Activated naive CD4-positive, alpha-beta T cell treated with anti-CD3 and anti-CD28 coated beads, Interleukin-2, amount 10 ng/mL, durations not matched to agents 7 days and 5 days (primary cell): ENCODE measurements around the gene MBP.

Source experiments
- CTCF ChIA-PET: fragments of 350-600 bp; sonication (Branson Sonifier 250); formaldehyde crosslinking; loops from one replicate; lab custom pipeline; 2021; ENCODE audit warnings: antibody characterized with exemption; lab: Charles Lee
- DNase-seq: peaks from one replicate; pipeline ENCODE4 v3.0.0-alpha.2; 2020
- H3K27ac Mint-ChIP-seq: one replicate; pipeline ENCODE4 v1.8.0; 2021; ENCODE audit warnings: mild to moderate bottlenecking, moderate library complexity, mixed read lengths
- H3K27me3 Mint-ChIP-seq: one replicate; pipeline ENCODE4 v1.8.0; 2021; ENCODE audit warnings: mild to moderate bottlenecking, mixed read lengths
- H3K36me3 Mint-ChIP-seq: one replicate; pipeline ENCODE4 v1.8.0; 2021; ENCODE audit warnings: mixed read lengths
- H3K4me1 Mint-ChIP-seq: one replicate; pipeline ENCODE4 v1.8.0; 2021; ENCODE audit warnings: mixed read lengths
- H3K4me3 Mint-ChIP-seq: one replicate; pipeline ENCODE4 v1.8.0; 2021; ENCODE audit warnings: mild to moderate bottlenecking, moderate library complexity, mixed read lengths
- H3K9me3 Mint-ChIP-seq: one replicate; pipeline ENCODE4 v1.8.0; 2021; ENCODE audit warnings: mixed read lengths

MBP gene

GRCh38 chr18:77077941-77078689, 54.5 kb downstream of the MBP start:
- CTCF ChIA-PET, result interaction anchor here (0.7 kb wide), 1 partner anchor 237 kb away, joined by 3 read pairs; no protein-coding TSS in a partner anchor
- H3K4me1 Mint-ChIP-seq, result peaks cover 60% of the 10 kb centered on the region
- H3K36me3 Mint-ChIP-seq, result peaks cover 48% of the 10 kb centered on the region
- H3K27ac Mint-ChIP-seq, result peak overlapping the region; percentile 49
- H3K27me3 Mint-ChIP-seq, result no peaks in the 10 kb centered on the region
- no peak overlapping the region for H3K4me3 Mint-ChIP-seq
- H3K9me3 Mint-ChIP-seq, result no peaks in the 10 kb centered on the region
- no peak for DNase-seq

- Mint-ChIP-seq H3K27ac (peak overlapping the region; percentile 35), H3K4me3 (no peak overlapping the region), H3K9me3 (no peaks in the 10 kb centered on the region), H3K4me1 (peaks cover 59% of the 10 kb centered on the region), H3K27me3 (no peaks in the 10 kb centered on the region), H3K36me3 (peaks cover 47% of the 10 kb centered on the region)
- DNase-seq, result no peak
- CTCF ChIA-PET, result interaction anchor here (0.7 kb wide), 1 partner anchor 238 kb away, joined by 3 read pairs; no protein-coding TSS in a partner anchor
Observed at GRCh38 chr18:77077401-77077800, 55.2 kb downstream of the MBP start.

GRCh38 chr18:77076111-77076510, 56.5 kb downstream of the MBP start:
- DNase-seq, result no peak
- Mint-ChIP-seq H3K27ac (no peak overlapping the region), H3K27me3 (no peaks in the 10 kb centered on the region), H3K9me3 (no peaks in the 10 kb centered on the region), H3K4me3 (no peak overlapping the region), H3K4me1 (peaks cover 60% of the 10 kb centered on the region), H3K36me3 (peaks cover 56% of the 10 kb centered on the region)
- CTCF ChIA-PET, result interaction anchor here (0.7 kb wide), 1 partner anchor 28 kb away, joined by 3 read pairs; no protein-coding TSS in a partner anchor

- peaks cover 66% of the 10 kb centered on the region for H3K4me1 Mint-ChIP-seq
- no peaks in the 10 kb centered on the region for H3K27me3 Mint-ChIP-seq
- no peaks in the 10 kb centered on the region for H3K9me3 Mint-ChIP-seq
- peaks cover 60% of the 10 kb centered on the region for H3K36me3 Mint-ChIP-seq
- no peak for DNase-seq
- H3K4me3 Mint-ChIP-seq, result no peak overlapping the region
- H3K27ac Mint-ChIP-seq, result no peak overlapping the region
- CTCF ChIA-PET, result no interaction called here
Observed at GRCh38 chr18:77074431-77074830, 58.2 kb downstream of the MBP start.

- CTCF ChIA-PET, result interaction anchor here (1.0 to 1.4 kb wide), 2 partner anchors 11 to 28 kb away, joined by 4 read pairs; no protein-coding TSS in a partner anchor
- Mint-ChIP-seq H3K4me1 (peaks cover 76% of the 10 kb centered on the region), H3K9me3 (no peaks in the 10 kb centered on the region), H3K27ac (peak overlapping the region; percentile 66), H3K27me3 (no peaks in the 10 kb centered on the region), H3K4me3 (no peak overlapping the region), H3K36me3 (peaks cover 66% of the 10 kb centered on the region)
- no peak for DNase-seq
Observed at GRCh38 chr18:77073336-77074093, 59.1 kb downstream of the MBP start.

- H3K4me3 Mint-ChIP-seq, result no peak overlapping the region
- H3K36me3 Mint-ChIP-seq, result peaks cover 61% of the 10 kb centered on the region
- H3K9me3 Mint-ChIP-seq, result no peaks in the 10 kb centered on the region
- no peaks in the 10 kb centered on the region for H3K27me3 Mint-ChIP-seq
- peaks cover 80% of the 10 kb centered on the region for H3K4me1 Mint-ChIP-seq
- DNase-seq, result no peak
- CTCF ChIA-PET, result interaction anchor here (1.0 to 1.4 kb wide), 2 partner anchors 12 to 28 kb away, joined by 4 read pairs; no protein-coding TSS in a partner anchor
- H3K27ac Mint-ChIP-seq, result peak overlapping the region; percentile 100
Observed at GRCh38 chr18:77072566-77072965, 60.0 kb downstream of the MBP start.

GRCh38 chr18:77071711-77072292, 60.8 kb downstream of the MBP start:
- Mint-ChIP-seq H3K4me1 (peaks cover 85% of the 10 kb centered on the region), H3K9me3 (no peaks in the 10 kb centered on the region), H3K27me3 (no peaks in the 10 kb centered on the region), H3K27ac (peak overlapping the region; percentile 100), H3K36me3 (peaks cover 61% of the 10 kb centered on the region), H3K4me3 (no peak overlapping the region)
- CTCF ChIA-PET, result interaction anchor here (1.4 to 3.6 kb wide), 2 partner anchors 12 to 140 kb away, joined by 4 to 13 read pairs; no protein-coding TSS in a partner anchor
- DNase-seq, result peak; percentile 66

- H3K4me3 Mint-ChIP-seq, result no peak overlapping the region
- H3K27ac Mint-ChIP-seq, result peak overlapping the region; percentile 100
- peaks cover 63% of the 10 kb centered on the region for H3K36me3 Mint-ChIP-seq
- peaks cover 89% of the 10 kb centered on the region for H3K4me1 Mint-ChIP-seq
- no peak for DNase-seq
- CTCF ChIA-PET, result interaction anchor here (1.2 to 3.6 kb wide), 3 partner anchors 52 to 140 kb away, joined by 3 to 13 read pairs (median 3); no protein-coding TSS in a partner anchor
- no peaks in the 10 kb centered on the region for H3K27me3 Mint-ChIP-seq
- no peaks in the 10 kb centered on the region for H3K9me3 Mint-ChIP-seq
Observed at GRCh38 chr18:77071061-77071460, 61.5 kb downstream of the MBP start.

- H3K27ac Mint-ChIP-seq, result peak overlapping the region; percentile 100
- H3K4me1 Mint-ChIP-seq, result peaks cover 94% of the 10 kb centered on the region
- peaks cover 66% of the 10 kb centered on the region for H3K36me3 Mint-ChIP-seq
- H3K27me3 Mint-ChIP-seq, result no peaks in the 10 kb centered on the region
- no peaks in the 10 kb centered on the region for H3K9me3 Mint-ChIP-seq
- CTCF ChIA-PET, result interaction anchor here (1.0 to 3.6 kb wide), 6 partner anchors 16 to 141 kb away, joined by 3 to 17 read pairs (median 4); no protein-coding TSS in a partner anchor
- no peak overlapping the region for H3K4me3 Mint-ChIP-seq
- DNase-seq, result no peak
Observed at GRCh38 chr18:77070627-77071026, 62.0 kb downstream of the MBP start.

- Mint-ChIP-seq H3K27me3 (no peaks in the 10 kb centered on the region), H3K9me3 (no peaks in the 10 kb centered on the region), H3K4me1 (peaks cover 96% of the 10 kb centered on the region), H3K4me3 (no peak overlapping the region), H3K36me3 (peaks cover 68% of the 10 kb centered on the region), H3K27ac (peak overlapping the region; percentile 100)
- CTCF ChIA-PET, result interaction anchor here (0.7 to 3.6 kb wide), 8 partner anchors 14 to 142 kb away, joined by 3 to 17 read pairs (median 4); no protein-coding TSS in a partner anchor
- no peak for DNase-seq
Observed at GRCh38 chr18:77069931-77070330, 62.7 kb downstream of the MBP start.

- Mint-ChIP-seq H3K4me3 (no peak overlapping the region), H3K9me3 (no peaks in the 10 kb centered on the region), H3K4me1 (peaks cover 98% of the 10 kb centered on the region), H3K27me3 (no peaks in the 10 kb centered on the region), H3K27ac (peak overlapping the region; percentile 100), H3K36me3 (peaks cover 71% of the 10 kb centered on the region)
- DNase-seq, result no peak
- CTCF ChIA-PET, result interaction anchor here (0.7 to 3.6 kb wide), 10 partner anchors 15 to 142 kb away, joined by 3 to 17 read pairs (median 4); no protein-coding TSS in a partner anchor
Observed at GRCh38 chr18:77069482-77069881, 63.1 kb downstream of the MBP start.

- DNase-seq, result peak; percentile 60
- Mint-ChIP-seq H3K36me3 (peaks cover 71% of the 10 kb centered on the region), H3K4me3 (peak overlapping the region; percentile 60), H3K9me3 (no peaks in the 10 kb centered on the region), H3K27me3 (no peaks in the 10 kb centered on the region), H3K27ac (peak overlapping the region; percentile 100), H3K4me1 (peaks cover 98% of the 10 kb centered on the region)
- CTCF ChIA-PET, result interaction anchor here (0.9 to 3.6 kb wide), 12 partner anchors 14 to 143 kb away, joined by 3 to 17 read pairs (median 4); no protein-coding TSS in a partner anchor
Observed at GRCh38 chr18:77068321-77069312, 64.0 kb downstream of the MBP start.
